GM23338 (cell line): ENCODE results near the gene NINJ2. TPM values are rescaled to one million over a fixed set of nuclear protein-coding genes. Genes with fewer than 3 reads are reported as not detected.

Experiments used
- ATAC-seq: fragments of 200-7000 bp; cut with Tn5 transposase; 3 replicates; pipeline ENCODE4 v1.9.1; 2020
- DNase-seq: peaks from one replicate; pipeline ENCODE4 v3.0.0-alpha.2; 2015; ENCODE audit warnings: low spot score
- H2AFZ ChIP-seq: fragments of 200-600 bp; sonication (generic); 2 replicates; pipeline ENCODE4 v1.8.0; 2016; ENCODE audit warnings: antibody characterized with exemption, mild to moderate bottlenecking, moderate library complexity
- H3F3A ChIP-seq: fragments of 200-600 bp; sonication (generic); replicated peaks from 2 replicates; pipeline ENCODE4 v1.8.0; 2017; ENCODE audit warnings: antibody characterized with exemption, mixed run types, low read depth
- H3K27ac ChIP-seq: fragments of 200-600 bp; sonication (generic); 2 replicates; pipeline ENCODE4 v1.6.1; 2016; ENCODE audit warnings: low read depth
- H3K27me3 ChIP-seq: fragments of 200-600 bp; sonication (generic); 2 replicates; pipeline ENCODE4 v1.8.0; 2016; ENCODE audit warnings: mild to moderate bottlenecking, mixed run types, moderate library complexity; ENCODE audit not compliant: insufficient read depth
- H3K36me3 ChIP-seq: fragments of 200-600 bp; sonication (generic); 2 replicates; pipeline ENCODE4 v1.8.0; 2016; ENCODE audit warnings: mild to moderate bottlenecking; ENCODE audit not compliant: insufficient read depth
- H3K4me1 ChIP-seq: fragments of 200-600 bp; sonication (generic); 2 replicates; pipeline ENCODE4 v1.8.0; 2016; ENCODE audit warnings: mild to moderate bottlenecking, moderate library complexity; ENCODE audit not compliant: insufficient read depth
- H3K4me2 ChIP-seq: fragments of 200-600 bp; sonication (generic); 2 replicates; pipeline ENCODE4 v1.7.1; 2017; ENCODE audit warnings: mixed run types
- H3K4me3 ChIP-seq: fragments of 200-600 bp; sonication (generic); 2 replicates; pipeline ENCODE4 v1.6.1; 2016; ENCODE audit warnings: mixed run types
- H3K79me2 ChIP-seq: fragments of 200-600 bp; sonication (generic); replicated peaks from 2 replicates; pipeline ENCODE4 v1.8.0; 2017; ENCODE audit warnings: mild to moderate bottlenecking; ENCODE audit not compliant: insufficient read depth
- H3K9me2 ChIP-seq: fragments of 200-600 bp; sonication (generic); 2 replicates; pipeline ENCODE4 v1.8.0; 2017; ENCODE audit not compliant: insufficient read depth
- H4K20me1 ChIP-seq: fragments of 200-600 bp; sonication (generic); replicated peaks from 2 replicates; pipeline ENCODE4 v1.8.0; 2017; ENCODE audit warnings: mild to moderate bottlenecking; ENCODE audit not compliant: insufficient read depth
- H3K27ac Mint-ChIP-seq: 2 replicates; pipeline ENCODE4 v1.8.0; 2020; ENCODE audit warnings: inconsistent platforms, mild to moderate bottlenecking, moderate library complexity, mixed read lengths
- H3K27me3 Mint-ChIP-seq: 3 replicates; pipeline ENCODE4 v1.8.0; 2022; ENCODE audit warnings: low read depth, mild to moderate bottlenecking, moderate library complexity, mixed read lengths, inconsistent platforms; ENCODE audit not compliant: insufficient read depth, poor library complexity
- H3K36me3 Mint-ChIP-seq: 3 replicates; pipeline ENCODE4 v1.8.0; 2021; ENCODE audit warnings: low read depth, mild to moderate bottlenecking, inconsistent platforms, moderate library complexity, mixed read lengths
- H3K4me1 Mint-ChIP-seq: 3 replicates; pipeline ENCODE4 v1.8.0; 2020; ENCODE audit warnings: mild to moderate bottlenecking, inconsistent platforms, mixed read lengths
- H3K4me3 Mint-ChIP-seq: 3 replicates; pipeline ENCODE4 v1.8.0; 2021; ENCODE audit warnings: moderate library complexity, mild to moderate bottlenecking, inconsistent platforms, mixed read lengths
- H3K9me3 Mint-ChIP-seq: 3 replicates; pipeline ENCODE4 v1.8.0; 2020; ENCODE audit warnings: moderate library complexity, mild to moderate bottlenecking, inconsistent platforms, mixed read lengths
- CREB1 ChIP-seq: fragments of 250-450 bp; sonication (Bioruptor Pico); IDR thresholded peaks from 2 replicates; pipeline ENCODE4 v1.5.0; 2020; ENCODE audit warnings: low read depth, mild to moderate bottlenecking, moderate library complexity
- CTCF ChIP-seq, 2 experiments: fragments of 200-600 bp in 1 of 2; sonication (generic) in 1 of 2; conservative IDR thresholded peaks; 2 replicates each; pipeline versions ENCODE4 v1.5.1 to v1.6.1; 2016 to 2017; ENCODE audit warnings: antibody characterized with exemption in 2 of 2, low read depth in 2 of 2, mild to moderate bottlenecking in 2 of 2, moderate library complexity in 1 of 2
- ETS1 ChIP-seq: IDR thresholded peaks from 2 replicates; pipeline ENCODE4 v1.6.1; 2016; ENCODE audit warnings: antibody characterized with exemption
- EZH2 ChIP-seq: fragments of 200-600 bp; sonication (generic); IDR thresholded peaks from one replicate; pipeline ENCODE4 v1.8.0; 2017; ENCODE audit warnings: antibody characterized with exemption, mild to moderate bottlenecking, low read depth; ENCODE audit not compliant: unreplicated experiment
- EZH2phosphoT487 ChIP-seq: fragments of 200-600 bp; sonication (generic); IDR thresholded peaks from one replicate; pipeline ENCODE4 v1.8.1; 2018; ENCODE audit warnings: antibody characterized with exemption; ENCODE audit not compliant: unreplicated experiment
- JUNB ChIP-seq: IDR thresholded peaks from one replicate; pipeline ENCODE4 v1.6.1; 2016; ENCODE audit warnings: antibody characterized with exemption; ENCODE audit not compliant: unreplicated experiment
- NANOG ChIP-seq: IDR thresholded peaks from 2 replicates; pipeline ENCODE4 v1.6.1; 2016; ENCODE audit warnings: antibody characterized with exemption, borderline replicate concordance
- POLR2AphosphoS5 ChIP-seq: IDR thresholded peaks from 2 replicates; pipeline ENCODE4 v1.6.1; 2016; ENCODE audit warnings: antibody characterized with exemption, low read depth
- REST ChIP-seq: IDR thresholded peaks from one replicate; pipeline ENCODE4 v1.6.1; 2018; ENCODE audit warnings: antibody characterized with exemption; ENCODE audit not compliant: unreplicated experiment
- STAT1 ChIP-seq: IDR thresholded peaks from one replicate; pipeline ENCODE4 v1.6.1; 2016; ENCODE audit warnings: antibody characterized with exemption; ENCODE audit not compliant: unreplicated experiment
- ZNF114 ChIP-seq: fragments of 250-450 bp; sonication (Bioruptor Pico); IDR thresholded peaks from 2 replicates; pipeline ENCODE4 v1.5.0; 2020; ENCODE audit warnings: mild to moderate bottlenecking, moderate library complexity
- ZNF331 ChIP-seq: fragments of 250-450 bp; sonication (Bioruptor Pico); IDR thresholded peaks from 2 replicates; pipeline ENCODE4 v1.5.0; 2020; ENCODE audit warnings: low read depth, mild to moderate bottlenecking, moderate library complexity
- ZNF462 ChIP-seq: fragments of 250-450 bp; sonication (Bioruptor Pico); IDR thresholded peaks from 2 replicates; pipeline ENCODE4 v1.5.0; 2020; ENCODE audit warnings: mild to moderate bottlenecking, moderate library complexity
- polyA plus RNA-seq: library from polyadenylated mRNA; unstranded; fragments of >200 nt; fragmentation: Nextera tagmentation; extraction: Ambion mirVana; gene quantifications from 2 replicates; pipeline ENCODE4 v1.2.1, GENCODE V29; 2016
- total RNA-seq: library from RNA; depleted of rRNA; stranded (reverse); fragments of >200 nt; shearing (Covaris generic); gene quantifications from 2 replicates; pipeline ENCODE4 v1.2.3, GENCODE V29; 2014

NINJ2 gene
- total and polyA plus RNA-seq, 2 experiments from 2014 or later, result 0.94 to 2.6 TPM

GRCh38 chr12:590206-590750, 73.0 kb downstream of the NINJ2 start:
- Mint-ChIP-seq H3K4me3 (no peak overlapping the region), H3K4me1 (no peaks in the 10 kb centered on the region; the same call in 2 of the 3 replicates), H3K27ac (no peak overlapping the region), H3K27me3 (peaks cover 6% of the 10 kb centered on the region), H3K36me3 (no peaks in the 10 kb centered on the region), H3K9me3 (peaks cover 4% of the 10 kb centered on the region; the same call in 2 of the 3 replicates)
- no peaks in the 10 kb centered on the region for H3K79me2 ChIP-seq
- no peaks in the 10 kb centered on the region for H3K4me1 ChIP-seq
- no peak overlapping the region for H3K27ac ChIP-seq
- no peaks in the 10 kb centered on the region for H3K36me3 ChIP-seq
- ATAC-seq, result no peak
- DNase-seq, result no peak
- H2AFZ ChIP-seq, result no peak overlapping the region
- TF ChIP-seq CREB1 (CRISPR knock-in tag), result no peak
- no peak for TF ChIP-seq CTCF (conservative IDR thresholded peaks at IDR 0.05; ENCODE audit: low read depth in 2 of 2)
- TF ChIP-seq JUNB, result no peak
- no peak for TF ChIP-seq STAT1
- TF ChIP-seq POLR2AphosphoS5, result no peak
- no peak for TF ChIP-seq EZH2
- no peak for TF ChIP-seq ZNF114
- no peak for TF ChIP-seq ETS1
- no peak for TF ChIP-seq NANOG
- no peak for TF ChIP-seq ZNF331 (CRISPR knock-in tag)
- TF ChIP-seq ZNF462 (CRISPR knock-in tag), result no peak
- TF ChIP-seq REST, result no peak
- no peak for TF ChIP-seq EZH2phosphoT487
- no peaks in the 10 kb centered on the region for H3K27me3 ChIP-seq
- H3K4me2 ChIP-seq, result no peak overlapping the region
- no peak overlapping the region for H3K4me3 ChIP-seq
- no peaks in the 10 kb centered on the region for H4K20me1 ChIP-seq
- H3F3A ChIP-seq, result no peaks in the 10 kb centered on the region
- H3K9me2 ChIP-seq, result no peaks in the 10 kb centered on the region
